PC-3 (cell line): ENCODE results near the gene PKDCC. TPM values are rescaled to one million over a fixed set of nuclear protein-coding genes. Genes with fewer than 3 reads are reported as not detected.
"Not testable (repeated sequence)": the region's sequence is repeated elsewhere in the genome, so short reads cannot be mapped to it uniquely, and the experiment has no call there.

Experiments
- ATAC-seq: fragments of 200-7000 bp; cut with Tn5 transposase; 2 replicates; pipeline ENCODE4 v1.9.1; 2020; ENCODE audit warnings: mild to moderate bottlenecking, moderate library complexity
- BruUV-seq: library from RNA; stranded (reverse); fragments of 400-500 nt; replicated peaks from 2 replicates; lab custom pipeline; 2021; lab: Mats Ljungman, UMichigan
- CTCF ChIA-PET: fragments of 300-600 bp; sonication (Branson Sonifier 250); formaldehyde crosslinking; loops from one replicate; lab custom pipeline; 2022; ENCODE audit warnings: antibody characterized with exemption; lab: Charles Lee
- POLR2A ChIA-PET: fragments of 300-600 bp; sonication (Branson Sonifier 250); formaldehyde crosslinking; loops from one replicate; lab custom pipeline; 2022; ENCODE audit warnings: antibody characterized with exemption; ENCODE audit not compliant: unreplicated experiment; lab: Charles Lee
- DNase-seq: peaks from one replicate; pipeline ENCODE4 v3.0.0-alpha.2; 2015
- H2AFZ ChIP-seq: fragments of 300-600 bp; sonication (generic); 2 replicates; pipeline ENCODE4 v1.6.0; 2016; ENCODE audit warnings: antibody characterized with exemption, low read length
- H3F3A ChIP-seq: fragments of 300-600 bp; sonication (generic); one replicate; pipeline ENCODE4 v1.6.0; 2017; ENCODE audit warnings: antibody characterized with exemption, low read length, control low read depth, mild to moderate bottlenecking; ENCODE audit not compliant: unreplicated experiment
- H3K27ac ChIP-seq: fragments of 300-600 bp; sonication (generic); 2 replicates; pipeline ENCODE4 v1.5.1; 2016; ENCODE audit warnings: mild to moderate bottlenecking, low read length
- H3K27me3 ChIP-seq: fragments of 300-600 bp; sonication (generic); 2 replicates; pipeline ENCODE4 v1.6.1; 2016; ENCODE audit warnings: low read length, mixed read lengths
- H3K36me3 ChIP-seq: fragments of 300-600 bp; sonication (generic); 2 replicates; pipeline ENCODE4 v1.6.1; 2016; ENCODE audit warnings: low read depth, mixed run types, low read length, mixed read lengths
- H3K4me1 ChIP-seq: fragments of 300-600 bp; sonication (generic); 2 replicates; pipeline ENCODE4 v1.5.1; 2016; ENCODE audit warnings: low read length; ENCODE audit not compliant: insufficient read depth
- H3K4me2 ChIP-seq: fragments of 300-600 bp; sonication (generic); 2 replicates; pipeline ENCODE4 v1.6.0; 2016; ENCODE audit warnings: low read length
- H3K4me3 ChIP-seq: fragments of 300-600 bp; sonication (generic); 2 replicates; pipeline ENCODE4 v1.5.1; 2016; ENCODE audit warnings: mild to moderate bottlenecking, low read length, mixed read lengths
- H3K79me2 ChIP-seq: fragments of 300-600 bp; sonication (generic); 2 replicates; pipeline ENCODE4 v1.6.1; 2017; ENCODE audit warnings: low read length, mixed read lengths
- H3K9ac ChIP-seq: fragments of 300-600 bp; sonication (generic); 2 replicates; pipeline ENCODE4 v1.6.0; 2016; ENCODE audit warnings: mild to moderate bottlenecking, low read length
- H3K9me2 ChIP-seq: fragments of 300-600 bp; sonication (generic); replicated peaks from 2 replicates; pipeline ENCODE4 v1.6.1; 2016; ENCODE audit warnings: mixed run types, low read length, mixed read lengths
- H3K9me3 ChIP-seq: fragments of 300-600 bp; sonication (generic); 2 replicates; pipeline ENCODE4 v1.6.1; 2016; ENCODE audit warnings: low read length, mixed read lengths
- H4K20me1 ChIP-seq: fragments of 300-600 bp; sonication (generic); 2 replicates; pipeline ENCODE4 v1.6.1; 2016; ENCODE audit warnings: low read length, mixed read lengths
- CTCF ChIP-seq: fragments of 300-600 bp; sonication (generic); conservative IDR thresholded peaks from 2 replicates; pipeline ENCODE4 v1.5.1; 2017; ENCODE audit warnings: antibody characterized with exemption, low read depth, mild to moderate bottlenecking, low read length
- EZH2 ChIP-seq: fragments of 300-600 bp; sonication (generic); IDR thresholded peaks from one replicate; pipeline ENCODE4 v1.6.1; 2017; ENCODE audit warnings: antibody characterized with exemption, mild to moderate bottlenecking, low read length; ENCODE audit not compliant: unreplicated experiment
- EZH2phosphoT487 ChIP-seq: fragments of 300-600 bp; sonication (generic); IDR thresholded peaks from 2 replicates; pipeline ENCODE4 v1.6.1; 2018; ENCODE audit warnings: mild to moderate bottlenecking, antibody characterized with exemption, low read length, borderline replicate concordance
- intact Hi-C: fragments of 100-400 bp; cut with micrococcal nuclease; formaldehyde crosslinking; loops from 2 replicates; pipeline ENCODE4 v1.9.0; 2023
- total RNA-seq: library from RNA; depleted of rRNA; stranded (reverse); fragments of >200 nt; gene quantifications from 2 replicates; pipeline ENCODE4 v1.2.3, GENCODE V29; 2014

The PKDCC gene
- total RNA-seq, 1 experiment from 2014 or later: 2.1 TPM

- no peak overlapping the region for H3K4me2 ChIP-seq
- H3K79me2 ChIP-seq: no peaks in the 10 kb centered on the region
- H3K4me1 ChIP-seq: peaks cover 13% of the 10 kb centered on the region
- no peak for TF ChIP-seq EZH2
- TF ChIP-seq CTCF: no peak
- TF ChIP-seq EZH2phosphoT487: no peak
- peak; percentile 29 for DNase-seq
- H3K4me3 ChIP-seq: no peak overlapping the region
- ATAC-seq: no peak
- H3K9me2 ChIP-seq: no peaks in the 10 kb centered on the region
- no peak overlapping the region for H3K27ac ChIP-seq
- H3K9ac ChIP-seq: no peak overlapping the region
- H4K20me1 ChIP-seq: no peaks in the 10 kb centered on the region
- H3F3A ChIP-seq: no peaks in the 10 kb centered on the region
- intact Hi-C loops: no loop called here
- no peaks in the 10 kb centered on the region for H3K36me3 ChIP-seq
- H3K27me3 ChIP-seq: no peaks in the 10 kb centered on the region
- H2AFZ ChIP-seq: no peak overlapping the region
- no peaks in the 10 kb centered on the region for H3K9me3 ChIP-seq
- no TSS peak for BruUV-seq
- ChIA-PET POLR2A (no interaction called here), CTCF (interaction anchor here (1.8 kb wide), 1 partner anchor 231 kb away, joined by 6 read pairs; no protein-coding TSS in a partner anchor)
These were observed 36.4 kb downstream of the PKDCC start for GRCh38 chr2:42084231-42084671.

- H2AFZ ChIP-seq, DNase-seq, H3K9me3 ChIP-seq, H3K9ac ChIP-seq, H3F3A ChIP-seq, BruUV-seq, H3K79me2 ChIP-seq, H3K36me3 ChIP-seq, H3K4me3 ChIP-seq, H3K4me2 ChIP-seq, POLR2A ChIA-PET, H4K20me1 ChIP-seq, H3K9me2 ChIP-seq, intact Hi-C loops, H3K27ac ChIP-seq, H3K27me3 ChIP-seq, ATAC-seq: not testable (repeated sequence)
- CTCF ChIA-PET: interaction anchor here (3.3 kb wide), 1 partner anchor 232 kb away, joined by 29 read pairs; no protein-coding TSS in a partner anchor
- H3K4me1 ChIP-seq: peaks cover 13% of the 10 kb centered on the region
These were observed 37.2 kb downstream of the PKDCC start for GRCh38 chr2:42085070-42085469.

- Histone ChIP-seq H3K27ac (no peak overlapping the region), H3K9me2 (no peaks in the 10 kb centered on the region), H3K4me1 (peaks cover 13% of the 10 kb centered on the region), H4K20me1 (no peaks in the 10 kb centered on the region), H3K27me3 (no peaks in the 10 kb centered on the region), H3K4me2 (no peak overlapping the region), H3K9me3 (no peaks in the 10 kb centered on the region), H2AFZ (no peak overlapping the region), H3K79me2 (no peaks in the 10 kb centered on the region), H3F3A (no peaks in the 10 kb centered on the region), H3K36me3 (no peaks in the 10 kb centered on the region), H3K4me3 (no peak overlapping the region), H3K9ac (no peak overlapping the region)
- CTCF ChIA-PET: interaction anchor here (2.5 to 3.3 kb wide), 2 partner anchors 216 to 233 kb away, joined by 12 to 29 read pairs; no protein-coding TSS in a partner anchor
- POLR2A ChIA-PET: no interaction called here
- intact Hi-C loops: loop anchor here (1.0 to 2.0 kb wide), 4 partner anchors 119 to 233 kb away; no protein-coding TSS in a partner anchor
- DNase-seq: no peak
- no TSS peak for BruUV-seq
- peak; percentile 27 for ATAC-seq
- TF ChIP-seq EZH2phosphoT487 (no peak), CTCF (no peak), EZH2 (no peak)
These were observed 38.1 kb downstream of the PKDCC start for GRCh38 chr2:42085706-42086487.
